Ovary (tissue), 9 donors: Measurements from ENCODE around the gene LRCH2. TPM values are rescaled to one million over a fixed set of nuclear protein-coding genes. Genes with fewer than 3 reads are reported as not detected.

Experiments
- DNase-seq, 5 donors: peaks; one replicate each; pipeline ENCODE4 v3.0.0-alpha.2; 2019 to 2020
- H3K27ac ChIP-seq, 2 donors: fragments of 200-600 bp; one replicate each; pipeline versions ENCODE4 v1.5.1 to v1.8.0; 2019 to 2022
- H3K27me3 ChIP-seq: fragments of 200-600 bp; one replicate; pipeline ENCODE4 v1.8.0; 2022
- H3K36me3 ChIP-seq: fragments of 200-600 bp; sonication (generic); one replicate; pipeline ENCODE4 v1.5.1; 2019
- H3K4me1 ChIP-seq: one replicate; pipeline ENCODE4 v1.8.1; 2013; ENCODE audit warnings: mild to moderate bottlenecking, moderate library complexity; ENCODE audit not compliant: insufficient read depth
- H3K4me3 ChIP-seq: fragments of 200-600 bp; sonication (generic); one replicate; pipeline ENCODE4 v1.5.1; 2017
- H3K9me3 ChIP-seq, 2 donors: fragments of 200-600 bp in 1 of 2; sonication (generic) in 1 of 2; one replicate each; pipeline versions ENCODE4 v1.5.1 to v1.8.1; 2013 to 2019; ENCODE audit warnings: mild to moderate bottlenecking in 1 of 2, moderate library complexity in 1 of 2
- CTCF ChIP-seq, 3 donors: fragments of 450-650 bp in 2 of 3; fragments of 200-600 bp in 1 of 3; IDR thresholded peaks; one replicate each; pipeline versions ENCODE4 v1.5.1 to v1.8.0; 2016 to 2022; ENCODE audit warnings: antibody characterized with exemption in 3 of 3, mild to moderate bottlenecking in 1 of 3
- EP300 ChIP-seq: sonication (generic); formaldehyde crosslinking; IDR thresholded peaks from one replicate; pipeline ENCODE4 v1.6.1; 2017; ENCODE audit warnings: antibody characterized with exemption
- POLR2A ChIP-seq: fragments of 450-650 bp; IDR thresholded peaks from one replicate; pipeline ENCODE4 v1.6.1; 2017; ENCODE audit warnings: antibody characterized with exemption, mild to moderate bottlenecking, moderate library complexity
- WGBS, 3 donors: extraction: QIAGEN DNeasy Blood & Tissue Kit in 1 of 3; methylation state at CpG; one replicate each; pipeline versions ENCODE4 v1.1.5 to v1.1.7; 2013 to 2017; 5-methylcytosine and 5-hydroxymethylcytosine counted together
- intact Hi-C, 4 donors: fragments of 100-400 bp; cut with DNase I; formaldehyde crosslinking; loops; one replicate each; pipeline versions ENCODE4 v1.11.0 to v1.15.1; 2022 to 2023
- polyA plus RNA-seq, 2 donors: library from polyadenylated mRNA; stranded (reverse); fragments of 200-250 nt in 1 of 2; fragments of 350-450 nt in 1 of 2; fragmentation: Illumina TruSeq in 1 of 2; extraction: RNeasy Lipid Tissue Mini Kit (QIAGEN cat#74804) in 1 of 2; gene quantifications; one replicate each; pipeline ENCODE4 v1.2.3, GENCODE V29; 2013 to 2014
- total RNA-seq, 7 donors: library from RNA; depleted of rRNA in 2 of 7; stranded (reverse); fragments of >200 nt in 2 of 7; fragmentation: NEBNext Ultra II Directional in 3 of 7; extraction: Animal tissue kit (Norgen Biotek cat#: 25700) in 3 of 7; gene quantifications; one replicate each; pipeline versions ENCODE4 v1.1.0 to v1.2.4, GENCODE V29; 2016 to 2023
- donor health status: DM: no; HTN: no; CAD: no; lungs with moderate emphysema.
- donor health status: DM: no; HTN: no; CAD: no.
- donor health status: Bipolar disorder and iron deficiency.
- donor health status: DM: yes; HTN: yes; CAD: no.
- donor health status: DM: no; HTN: no; CAD: no.
- donor health status: DM: yes; HTN: yes; CAD: no.

The LRCH2 gene
- total and polyA plus RNA-seq, 9 donors, result 5.2 to 13.3 (median 8.8) TPM

- no peak for TF ChIP-seq POLR2A
- TF ChIP-seq CTCF (IDR thresholded peaks at IDR 0.05), result no peak
- no peak for TF ChIP-seq EP300
- Histone ChIP-seq H3K27ac (no peak overlapping the region), H3K4me3 (no peak overlapping the region), H3K4me1 (no peaks in the 10 kb centered on the region), H3K9me3 (no peaks in the 10 kb centered on the region), H3K36me3 (no peaks in the 10 kb centered on the region), H3K27me3 (no peaks in the 10 kb centered on the region)
- 56 to 66% (median 64%) methylated on average over 9 of the region's 9 CpGs for WGBS, 3 donors
- intact Hi-C loops, result no loop called here
- DNase-seq, result no peak
Measured at GRCh38 chrX:115173181-115173580, 60.7 kb downstream of the LRCH2 start.

- Histone ChIP-seq H3K4me3 (no peak overlapping the region), H3K4me1 (no peaks in the 10 kb centered on the region), H3K27me3 (no peaks in the 10 kb centered on the region), H3K9me3 (no peaks in the 10 kb centered on the region), H3K36me3 (no peaks in the 10 kb centered on the region), H3K27ac (no peak overlapping the region)
- no peak for DNase-seq
- TF ChIP-seq CTCF (IDR thresholded peaks at IDR 0.05) (peak in 1 of 3 donors; percentile 15), POLR2A (no peak)
- intact Hi-C loops, result no loop called here
- WGBS, 3 donors, result 65 to 84% (median 77%) methylated on average over 1 of the region's 1 CpG
Measured at GRCh38 chrX:115147220-115147619, 86.7 kb downstream of the LRCH2 start.

- Histone ChIP-seq H3K9me3 (no peaks in the 10 kb centered on the region), H3K27ac (no peak overlapping the region), H3K4me1 (no peaks in the 10 kb centered on the region), H3K36me3 (no peaks in the 10 kb centered on the region), H3K4me3 (no peak overlapping the region), H3K27me3 (no peaks in the 10 kb centered on the region)
- intact Hi-C loops, result no loop called here
- TF ChIP-seq POLR2A, result no peak
- no peak for TF ChIP-seq EP300
- TF ChIP-seq CTCF (IDR thresholded peaks at IDR 0.05), result no peak
- no peak for DNase-seq
Measured at GRCh38 chrX:115142057-115142456, 91.8 kb downstream of the LRCH2 start.

- no peaks in the 10 kb centered on the region for H3K4me1 ChIP-seq
- no peak for DNase-seq
- H3K4me3 ChIP-seq, result no peak overlapping the region
- no peaks in the 10 kb centered on the region for H3K27me3 ChIP-seq
- no peaks in the 10 kb centered on the region for H3K36me3 ChIP-seq
- no peak overlapping the region for H3K27ac ChIP-seq
- intact Hi-C loops, result no loop called here
- 59 to 67% (median 65%) methylated on average over 5 of the region's 5 CpGs for WGBS, 3 donors
- TF ChIP-seq POLR2A (no peak), CTCF (IDR thresholded peaks at IDR 0.05) (no peak), EP300 (no peak)
- H3K9me3 ChIP-seq, result no peaks in the 10 kb centered on the region
Measured at GRCh38 chrX:115138040-115138439, 95.9 kb downstream of the LRCH2 start.

- Histone ChIP-seq H3K27ac (no peak overlapping the region), H3K27me3 (no peaks in the 10 kb centered on the region), H3K4me1 (no peaks in the 10 kb centered on the region), H3K4me3 (no peak overlapping the region), H3K36me3 (no peaks in the 10 kb centered on the region), H3K9me3 (no peaks in the 10 kb centered on the region)
- intact Hi-C loops, result no loop called here
- WGBS, 3 donors, result 30 to 44% (median 43%) methylated on average over 3 of the region's 3 CpGs
- no peak for DNase-seq
- TF ChIP-seq CTCF (IDR thresholded peaks at IDR 0.05) (no peak), POLR2A (no peak), EP300 (no peak)
Measured at GRCh38 chrX:115134382-115134781, 99.5 kb downstream of the LRCH2 start.
